Measurements from ENCODE around the gene WDR46. TPM values are rescaled to one million over a fixed set of nuclear protein-coding genes. Genes with fewer than 3 reads are reported as not detected.

WDR46 gene
- total RNA-seq, 4 donors from 2014 or later = 25.0 to 87.2 (median 55.8) TPM

- Histone ChIP-seq H3K4me1 (peaks cover 28 to 69% (median 58%) of the 10 kb centered on the region in 4 donors), H3K27me3 (no peaks in the 10 kb centered on the region), H3K4me3 (no peak overlapping the region), H3K36me3 (peaks cover 0 to 21% (median 8%) of the 10 kb centered on the region in 4 donors), H3K9me3 (no peaks in the 10 kb centered on the region), H3K27ac (peak overlapping the region in 3 of 4 donors; percentile 92 to 99 (median 95))
- 92 to 100% methylated on average over 1 to 17 of the region's 17 CpGs for WGBS, 2 donors (ENCODE audit: low coverage in 1 of 2)
- intact Hi-C loops (cut with DNase I; ENCODE audit: low total_unique reads) = loop anchor here (10.0 kb wide), 1 partner anchor 99 kb away; the partner anchor contains the start of genes CUTA and PHF1
- in situ Hi-C loops (cut with MboI; ENCODE audit: low pct_ligation_motif_present in 1 of 4, low pct_unique_long_range_greater_than_20kb in 1 of 4, low sequenced_read_pairs in 3 of 4) = no loop called here
- DNase-seq = no peak
- TF ChIP-seq, protein P1, sequence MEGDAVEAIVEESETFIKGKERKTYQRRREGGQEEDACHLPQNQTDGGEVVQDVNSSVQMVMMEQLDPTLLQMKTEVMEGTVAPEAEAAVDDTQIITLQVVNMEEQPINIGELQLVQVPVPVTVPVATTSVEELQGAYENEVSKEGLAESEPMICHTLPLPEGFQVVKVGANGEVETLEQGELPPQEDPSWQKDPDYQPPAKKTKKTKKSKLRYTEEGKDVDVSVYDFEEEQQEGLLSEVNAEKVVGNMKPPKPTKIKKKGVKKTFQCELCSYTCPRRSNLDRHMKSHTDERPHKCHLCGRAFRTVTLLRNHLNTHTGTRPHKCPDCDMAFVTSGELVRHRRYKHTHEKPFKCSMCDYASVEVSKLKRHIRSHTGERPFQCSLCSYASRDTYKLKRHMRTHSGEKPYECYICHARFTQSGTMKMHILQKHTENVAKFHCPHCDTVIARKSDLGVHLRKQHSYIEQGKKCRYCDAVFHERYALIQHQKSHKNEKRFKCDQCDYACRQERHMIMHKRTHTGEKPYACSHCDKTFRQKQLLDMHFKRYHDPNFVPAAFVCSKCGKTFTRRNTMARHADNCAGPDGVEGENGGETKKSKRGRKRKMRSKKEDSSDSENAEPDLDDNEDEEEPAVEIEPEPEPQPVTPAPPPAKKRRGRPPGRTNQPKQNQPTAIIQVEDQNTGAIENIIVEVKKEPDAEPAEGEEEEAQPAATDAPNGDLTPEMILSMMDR (IDR thresholded peaks at IDR 0.05) = no peak
- TF ChIP-seq POLR2A (IDR thresholded peaks at IDR 0.05) (no peak), POLR2AphosphoS5 (IDR thresholded peaks at IDR 0.05) (no peak), EP300 (IDR thresholded peaks at IDR 0.05; ENCODE audit: low read depth) (no peak)
Observed at GRCh38 chr6:33315793-33316602, 27.0 kb upstream of the WDR46 start.

DNA sequence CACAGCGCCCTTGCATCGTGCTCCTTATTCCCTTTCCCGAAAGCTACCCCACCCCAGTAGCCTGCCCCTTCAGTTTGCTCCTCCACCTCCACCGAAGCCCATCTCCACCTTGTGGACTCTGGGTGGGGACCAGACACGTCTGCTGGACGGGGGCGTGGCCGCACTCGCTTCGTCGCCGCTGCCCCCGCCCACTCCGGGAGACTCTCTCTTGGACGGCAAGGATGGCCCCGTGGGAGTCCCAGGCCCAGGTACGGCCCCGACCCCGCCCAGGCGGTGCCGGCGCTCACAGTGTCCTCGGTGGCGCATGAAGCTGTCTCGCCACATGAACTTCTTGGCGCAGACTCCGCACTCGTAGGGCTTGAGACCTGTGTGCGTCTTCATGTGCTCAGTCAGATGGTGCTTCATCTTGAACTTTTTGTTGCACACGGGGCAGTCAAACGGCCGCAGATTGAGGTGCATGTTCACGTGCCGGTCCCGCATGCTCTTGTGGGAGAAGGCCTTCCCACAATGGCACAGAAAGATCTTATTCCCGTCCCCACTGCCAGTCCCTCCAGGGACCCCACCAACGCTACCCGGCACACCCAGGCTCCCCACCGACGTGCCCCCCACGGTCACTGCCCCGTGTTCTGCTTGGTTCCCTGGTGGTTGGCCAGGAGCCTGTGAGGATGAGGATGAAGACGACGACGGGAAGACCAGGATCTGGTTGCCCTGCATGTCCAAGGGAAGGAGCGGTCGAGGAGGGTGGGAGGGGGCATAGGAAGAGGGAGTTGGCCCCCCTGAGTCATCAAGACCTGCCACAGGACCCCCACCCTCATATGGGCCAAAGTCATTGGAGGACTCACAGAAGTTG lies 26.1 kb upstream of the WDR46 start:
- WGBS, 2 donors (ENCODE audit: low coverage in 1 of 2) = 41 to 92% methylated on average over 2 to 44 of the region's 47 CpGs
- H3K4me1 ChIP-seq = peaks cover 23 to 66% (median 50%) of the 10 kb centered on the region in 4 donors
- H3K27me3 ChIP-seq = no peaks in the 10 kb centered on the region
- peak; percentile 86 for DNase-seq
- peak in 2 of 3 donors; percentile 25 to 28 for TF ChIP-seq POLR2AphosphoS5 (IDR thresholded peaks at IDR 0.05)
- TF ChIP-seq EP300 (IDR thresholded peaks at IDR 0.05; ENCODE audit: low read depth) = no peak
- intact Hi-C loops (cut with DNase I; ENCODE audit: low total_unique reads) = loop anchor here (10.0 kb wide), 1 partner anchor 100 kb away; the partner anchor contains the start of genes CUTA and PHF1
- no peaks in the 10 kb centered on the region for H3K9me3 ChIP-seq
- in situ Hi-C loops (cut with MboI; ENCODE audit: low pct_ligation_motif_present in 1 of 4, low pct_unique_long_range_greater_than_20kb in 1 of 4, low sequenced_read_pairs in 3 of 4) = no loop called here
- H3K36me3 ChIP-seq = peaks cover 0 to 21% (median 6%) of the 10 kb centered on the region in 4 donors
- H3K27ac ChIP-seq = peak overlapping the region; percentile 95 to 99 (median 98)
- H3K4me3 ChIP-seq = peak overlapping the region in 3 of 4 donors; percentile 52 to 79 (median 63)

GRCh38 chr6:33314515-33314942 lies 25.5 kb upstream of the WDR46 start:
- H3K36me3 ChIP-seq = peaks cover 0 to 17% (median 3%) of the 10 kb centered on the region in 4 donors
- intact Hi-C loops (cut with DNase I; ENCODE audit: low total_unique reads) (loop anchor here (10.0 kb wide), 1 partner anchor 100 kb away; the partner anchor contains the start of genes CUTA and PHF1), in situ Hi-C loops (cut with MboI; ENCODE audit: low pct_ligation_motif_present in 1 of 4, low pct_unique_long_range_greater_than_20kb in 1 of 4, low sequenced_read_pairs in 3 of 4) (no loop called here)
- H3K4me1 ChIP-seq = peaks cover 23 to 60% (median 45%) of the 10 kb centered on the region in 4 donors
- H3K9me3 ChIP-seq = no peaks in the 10 kb centered on the region
- H3K4me3 ChIP-seq = peak overlapping the region; percentile 52 to 94 (median 71)
- no peaks in the 10 kb centered on the region for H3K27me3 ChIP-seq
- WGBS, 2 donors (ENCODE audit: low coverage in 1 of 2) = 0 to 3% methylated on average over 2 to 10 of the region's 10 CpGs
- DNase-seq = peak; percentile 76
- TF ChIP-seq, protein P1 (IDR thresholded peaks at IDR 0.05) = no peak
- peak in 1 of 3 donors; percentile 54 for TF ChIP-seq POLR2AphosphoS5 (IDR thresholded peaks at IDR 0.05)
- no peak for TF ChIP-seq POLR2A (IDR thresholded peaks at IDR 0.05)
- TF ChIP-seq EP300 (IDR thresholded peaks at IDR 0.05; ENCODE audit: low read depth) = peak; percentile 38
- peak overlapping the region; percentile 95 to 99 (median 98) for H3K27ac ChIP-seq

- Histone ChIP-seq H3K36me3 (peaks cover 0 to 11% (median 0%) of the 10 kb centered on the region in 4 donors), H3K27ac (peak within 1 kb of the TSS; percentile 95 to 99 (median 98)), H3K4me3 (peak within 1 kb of the TSS; percentile 52 to 94 (median 71)), H3K27me3 (no peaks in the 10 kb centered on the region), H3K4me1 (peaks cover 23 to 54% (median 39%) of the 10 kb centered on the region in 4 donors), H3K9me3 (no peaks in the 10 kb centered on the region)
- DNase-seq = peak; percentile 77
- TF ChIP-seq EP300 (IDR thresholded peaks at IDR 0.05; ENCODE audit: low read depth) = no peak
- TF ChIP-seq, protein P1 (IDR thresholded peaks at IDR 0.05) = no peak
- TF ChIP-seq POLR2A (IDR thresholded peaks at IDR 0.05) = peak; percentile 76
- peak; percentile 73 to 88 (median 86) for TF ChIP-seq POLR2AphosphoS5 (IDR thresholded peaks at IDR 0.05)
- intact Hi-C loops (cut with DNase I; ENCODE audit: low total_unique reads) (loop anchor here (10.0 kb wide), 1 partner anchor 101 kb away; the partner anchor contains the start of genes CUTA and PHF1), in situ Hi-C loops (cut with MboI; ENCODE audit: low pct_ligation_motif_present in 1 of 4, low pct_unique_long_range_greater_than_20kb in 1 of 4, low sequenced_read_pairs in 3 of 4) (no loop called here)
- 0% methylated on average over 1 to 45 of the region's 47 CpGs for WGBS, 2 donors (ENCODE audit: low coverage in 1 of 2)
Observed at GRCh38 chr6:33313709-33314514, 24.9 kb upstream of the WDR46 start, which contains the start of gene TAPBP. Gene TAPBP (minus strand): TSS chr6:33314078. CDS start chr6:33314041, 37 bp downstream.
